WTC11 (cell line): ENCODE measurements around the gene ADAMTS2. TPM values are rescaled to one million over a fixed set of nuclear protein-coding genes. Genes with fewer than 3 reads are reported as not detected.

Source experiments
- ATAC-seq: fragments of 200-7000 bp; cut with Tn5 transposase; 2 replicates; pipeline ENCODE4 v1.10.0; 2021; ENCODE audit warnings: mild to moderate bottlenecking, moderate library complexity
- CTCF ChIA-PET: fragments of 300-600 bp; sonication (Branson Sonifier 250); formaldehyde crosslinking; loops from one replicate; lab custom pipeline; 2021; ENCODE audit warnings: antibody characterized with exemption; lab: Charles Lee
- POLR2A ChIA-PET: fragments of 350-600 bp; sonication (Branson Sonifier 250); formaldehyde crosslinking; loops from one replicate; lab custom pipeline; 2021; ENCODE audit warnings: antibody characterized with exemption; lab: Charles Lee
- DNase-seq: peaks from one replicate; pipeline ENCODE4 v3.0.0; 2021; ENCODE audit warnings: low spot score
- H3K27ac Mint-ChIP-seq: 2 replicates; pipeline ENCODE4 v1.8.0; 2021; ENCODE audit warnings: mixed read lengths
- H3K27me3 Mint-ChIP-seq: 2 replicates; pipeline ENCODE4 v1.8.0; 2021; ENCODE audit warnings: low read depth, mild to moderate bottlenecking, moderate library complexity, mixed read lengths
- H3K36me3 Mint-ChIP-seq: 2 replicates; pipeline ENCODE4 v1.8.0; 2021; ENCODE audit warnings: mixed read lengths
- H3K4me1 Mint-ChIP-seq: 2 replicates; pipeline ENCODE4 v1.8.0; 2022; ENCODE audit warnings: mixed read lengths
- H3K4me3 Mint-ChIP-seq: 2 replicates; pipeline ENCODE4 v1.8.0; 2021; ENCODE audit warnings: mild to moderate bottlenecking, moderate library complexity, mixed read lengths
- H3K9me3 Mint-ChIP-seq: 2 replicates; pipeline ENCODE4 v1.8.0; 2021; ENCODE audit warnings: mixed read lengths
- ARID4B ChIP-seq: sonication (generic); formaldehyde crosslinking; IDR thresholded peaks from 2 replicates; pipeline ENCODE4 v1.8.0; 2023; ENCODE audit warnings: missing genetic modification reagents, mild to moderate bottlenecking, borderline replicate concordance
- ELF4 ChIP-seq: sonication (generic); formaldehyde crosslinking; IDR thresholded peaks from 2 replicates; pipeline ENCODE4 v1.8.1; 2022; ENCODE audit warnings: low read depth, mild to moderate bottlenecking, moderate library complexity, missing genetic modification reagents
- EMX1 ChIP-seq: fragments of 250-450 bp; sonication (Bioruptor Pico); IDR thresholded peaks from 2 replicates; pipeline ENCODE4 v1.8.0; 2021; ENCODE audit warnings: mild to moderate bottlenecking
- ESRRA ChIP-seq: sonication (generic); formaldehyde crosslinking; IDR thresholded peaks from 2 replicates; pipeline ENCODE4 v1.8.1; 2022; ENCODE audit warnings: mild to moderate bottlenecking, missing genetic modification reagents, borderline replicate concordance
- GRHL2 ChIP-seq: fragments of 250-450 bp; sonication (Bioruptor Pico); IDR thresholded peaks from 2 replicates; pipeline ENCODE4 v1.8.0; 2022; ENCODE audit warnings: mild to moderate bottlenecking, moderate library complexity; ENCODE audit not compliant: insufficient replicate concordance, severe bottlenecking
- NFATC4 ChIP-seq: fragments of 250-450 bp; sonication (Bioruptor Pico); IDR thresholded peaks from 2 replicates; pipeline ENCODE4 v1.9.0; 2021; ENCODE audit warnings: mild to moderate bottlenecking
- NR2C2 ChIP-seq: sonication (generic); formaldehyde crosslinking; IDR thresholded peaks from 2 replicates; pipeline ENCODE4 v1.8.0; 2022; ENCODE audit warnings: mild to moderate bottlenecking, missing genetic modification reagents
- NR3C1 ChIP-seq: sonication (generic); formaldehyde crosslinking; conservative IDR thresholded peaks from 2 replicates; pipeline ENCODE4 v1.8.1; 2023; ENCODE audit warnings: low read depth, mild to moderate bottlenecking, missing genetic modification reagents
- OVOL2 ChIP-seq: fragments of 250-450 bp; sonication (Bioruptor Pico); IDR thresholded peaks from 2 replicates; pipeline ENCODE4 v1.9.0; 2021; ENCODE audit warnings: mild to moderate bottlenecking, borderline replicate concordance
- SMAD3 ChIP-seq: sonication (generic); formaldehyde crosslinking; IDR thresholded peaks from 2 replicates; pipeline ENCODE4 v1.8.0; 2022; ENCODE audit warnings: missing genetic modification reagents, mild to moderate bottlenecking, borderline replicate concordance
- SOX15 ChIP-seq: fragments of 250-450 bp; sonication (Bioruptor Pico); IDR thresholded peaks from 2 replicates; pipeline ENCODE4 v1.9.0; 2021; ENCODE audit warnings: mild to moderate bottlenecking
- SP1 ChIP-seq: sonication (generic); formaldehyde crosslinking; conservative IDR thresholded peaks from 2 replicates; pipeline ENCODE4 v1.8.1; 2022; ENCODE audit warnings: missing genetic modification reagents
- STAT6 ChIP-seq: sonication (generic); formaldehyde crosslinking; conservative IDR thresholded peaks from 2 replicates; pipeline ENCODE4 v1.8.1; 2023; ENCODE audit warnings: mild to moderate bottlenecking, low read depth, missing genetic modification reagents, moderate library complexity
- TEAD4 ChIP-seq: sonication (generic); formaldehyde crosslinking; IDR thresholded peaks from 2 replicates; pipeline ENCODE4 v1.8.0; 2022; ENCODE audit warnings: mild to moderate bottlenecking, missing genetic modification reagents
- ZNF263 ChIP-seq: sonication (generic); formaldehyde crosslinking; IDR thresholded peaks from 2 replicates; pipeline ENCODE4 v1.8.1; 2022; ENCODE audit warnings: low read depth, mild to moderate bottlenecking, moderate library complexity, missing genetic modification reagents
- total RNA-seq: library from RNA; stranded (reverse); gene quantifications from 3 replicates; pipeline ENCODE4 v1.2.3, GENCODE V29; 2021
- TF ChIP-seq, protein P1 (sequence below): fragments of 250-450 bp; sonication (Bioruptor Pico); IDR thresholded peaks from 2 replicates; pipeline ENCODE4 v1.9.0; 2021; ENCODE audit warnings: moderate library complexity, mild to moderate bottlenecking, inconsistent platforms, borderline replicate concordance
- TF ChIP-seq, protein P2 (sequence below): sonication (generic); formaldehyde crosslinking; IDR thresholded peaks from 2 replicates; pipeline ENCODE4 v1.8.1; 2023; ENCODE audit warnings: mild to moderate bottlenecking, moderate library complexity, missing genetic modification reagents
- TF ChIP-seq, protein P3 (sequence below): sonication (generic); formaldehyde crosslinking; IDR thresholded peaks from 2 replicates; pipeline ENCODE4 v1.8.1; 2022; ENCODE audit warnings: low read depth, mild to moderate bottlenecking, moderate library complexity, missing genetic modification reagents, borderline replicate concordance
- TF ChIP-seq, protein P4 (sequence below): sonication (generic); formaldehyde crosslinking; IDR thresholded peaks from 2 replicates; pipeline ENCODE4 v1.8.1; 2022; ENCODE audit warnings: low read depth, missing genetic modification reagents, borderline replicate concordance

The ADAMTS2 gene
- total RNA-seq, 1 experiment from 2014 or later, result 11.2 TPM

GRCh38 chr5:179123491-179124272, 221.6 kb downstream of the ADAMTS2 start (continued):
- TF ChIP-seq ARID4B (CRISPR knock-in tag), result no peak
- TF ChIP-seq GRHL2 (CRISPR knock-in tag), result no peak
- TF ChIP-seq EMX1 (CRISPR knock-in tag), result no peak
- TF ChIP-seq, all 79 proteins: peak for 0

GRCh38 chr5:179123109-179123426, 222.2 kb downstream of the ADAMTS2 start:
- Mint-ChIP-seq H3K27me3 (no peaks in the 10 kb centered on the region), H3K27ac (no peak overlapping the region), H3K9me3 (no peaks in the 10 kb centered on the region), H3K4me3 (no peak overlapping the region), H3K4me1 (no peaks in the 10 kb centered on the region), H3K36me3 (no peaks in the 10 kb centered on the region)
- no peak for DNase-seq
- ATAC-seq, result no peak
- ChIA-PET CTCF (no interaction called here), POLR2A (no interaction called here)
- TF ChIP-seq, protein P1, sequence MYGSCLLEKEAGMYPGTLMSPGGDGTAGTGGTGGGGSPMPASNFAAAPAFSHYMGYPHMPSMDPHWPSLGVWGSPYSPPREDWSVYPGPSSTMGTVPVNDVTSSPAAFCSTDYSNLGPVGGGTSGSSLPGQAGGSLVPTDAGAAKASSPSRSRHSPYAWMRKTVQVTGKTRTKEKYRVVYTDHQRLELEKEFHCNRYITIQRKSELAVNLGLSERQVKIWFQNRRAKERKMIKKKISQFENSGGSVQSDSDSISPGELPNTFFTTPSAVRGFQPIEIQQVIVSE (CRISPR knock-in tag), result no peak
- TF ChIP-seq SOX15 (CRISPR knock-in tag) (no peak), NFATC4 (CRISPR knock-in tag) (no peak), NR3C1 (no peak), SP1 (CRISPR knock-in tag) (no peak), ELF4 (CRISPR knock-in tag) (no peak), OVOL2 (CRISPR knock-in tag) (no peak), SMAD3 (no peak), ZNF263 (CRISPR knock-in tag) (no peak), NR2C2 (CRISPR knock-in tag) (no peak), ESRRA (CRISPR knock-in tag) (no peak), TEAD4 (CRISPR knock-in tag) (no peak), EMX1 (CRISPR knock-in tag) (no peak), STAT6 (no peak)
- TF ChIP-seq, protein P2, sequence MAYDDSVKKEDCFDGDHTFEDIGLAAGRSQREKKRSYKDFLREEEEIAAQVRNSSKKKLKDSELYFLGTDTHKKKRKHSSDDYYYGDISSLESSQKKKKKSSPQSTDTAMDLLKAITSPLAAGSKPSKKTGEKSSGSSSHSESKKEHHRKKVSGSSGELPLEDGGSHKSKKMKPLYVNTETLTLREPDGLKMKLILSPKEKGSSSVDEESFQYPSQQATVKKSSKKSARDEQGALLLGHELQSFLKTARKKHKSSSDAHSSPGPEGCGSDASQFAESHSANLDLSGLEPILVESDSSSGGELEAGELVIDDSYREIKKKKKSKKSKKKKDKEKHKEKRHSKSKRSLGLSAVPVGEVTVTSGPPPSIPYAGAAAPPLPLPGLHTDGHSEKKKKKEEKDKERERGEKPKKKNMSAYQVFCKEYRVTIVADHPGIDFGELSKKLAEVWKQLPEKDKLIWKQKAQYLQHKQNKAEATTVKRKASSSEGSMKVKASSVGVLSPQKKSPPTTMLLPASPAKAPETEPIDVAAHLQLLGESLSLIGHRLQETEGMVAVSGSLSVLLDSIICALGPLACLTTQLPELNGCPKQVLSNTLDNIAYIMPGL (CRISPR knock-in tag), result no peak
- TF ChIP-seq, protein P3, sequence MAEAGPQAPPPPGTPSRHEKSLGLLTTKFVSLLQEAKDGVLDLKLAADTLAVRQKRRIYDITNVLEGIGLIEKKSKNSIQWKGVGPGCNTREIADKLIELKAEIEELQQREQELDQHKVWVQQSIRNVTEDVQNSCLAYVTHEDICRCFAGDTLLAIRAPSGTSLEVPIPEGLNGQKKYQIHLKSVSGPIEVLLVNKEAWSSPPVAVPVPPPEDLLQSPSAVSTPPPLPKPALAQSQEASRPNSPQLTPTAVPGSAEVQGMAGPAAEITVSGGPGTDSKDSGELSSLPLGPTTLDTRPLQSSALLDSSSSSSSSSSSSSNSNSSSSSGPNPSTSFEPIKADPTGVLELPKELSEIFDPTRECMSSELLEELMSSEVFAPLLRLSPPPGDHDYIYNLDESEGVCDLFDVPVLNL (CRISPR knock-in tag), result no peak
- TF ChIP-seq, protein P4, sequence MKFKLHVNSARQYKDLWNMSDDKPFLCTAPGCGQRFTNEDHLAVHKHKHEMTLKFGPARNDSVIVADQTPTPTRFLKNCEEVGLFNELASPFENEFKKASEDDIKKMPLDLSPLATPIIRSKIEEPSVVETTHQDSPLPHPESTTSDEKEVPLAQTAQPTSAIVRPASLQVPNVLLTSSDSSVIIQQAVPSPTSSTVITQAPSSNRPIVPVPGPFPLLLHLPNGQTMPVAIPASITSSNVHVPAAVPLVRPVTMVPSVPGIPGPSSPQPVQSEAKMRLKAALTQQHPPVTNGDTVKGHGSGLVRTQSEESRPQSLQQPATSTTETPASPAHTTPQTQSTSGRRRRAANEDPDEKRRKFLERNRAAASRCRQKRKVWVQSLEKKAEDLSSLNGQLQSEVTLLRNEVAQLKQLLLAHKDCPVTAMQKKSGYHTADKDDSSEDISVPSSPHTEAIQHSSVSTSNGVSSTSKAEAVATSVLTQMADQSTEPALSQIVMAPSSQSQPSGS, result no peak
